Transverse colon (tissue), 3 donors: ENCODE results near the gene NPNT.

Source experiments
- EP300 ChIP-seq: sonication (generic); formaldehyde crosslinking; IDR thresholded peaks from one replicate; pipeline ENCODE4 v1.6.1; 2017; ENCODE audit warnings: antibody characterized with exemption, low read depth
- POLR2A ChIP-seq: fragments of 450-650 bp; IDR thresholded peaks from one replicate; pipeline ENCODE4 v1.6.1; 2016; ENCODE audit warnings: antibody characterized with exemption, mild to moderate bottlenecking, moderate library complexity
- TF ChIP-seq, protein P1 (sequence below), 5 experiments: fragments of 200-600 bp in 3 of 5; fragments of 450-650 bp in 2 of 5; sonication (generic) in 3 of 5; IDR thresholded peaks; 1 replicate in 2 of 5; 2 replicates in 3 of 5; pipeline ENCODE4 v1.5.1; 2016 to 2017; ENCODE audit warnings: antibody characterized with exemption in 5 of 5, inconsistent platforms in 3 of 5, mild to moderate bottlenecking in 2 of 5, moderate library complexity in 1 of 5

DNA sequence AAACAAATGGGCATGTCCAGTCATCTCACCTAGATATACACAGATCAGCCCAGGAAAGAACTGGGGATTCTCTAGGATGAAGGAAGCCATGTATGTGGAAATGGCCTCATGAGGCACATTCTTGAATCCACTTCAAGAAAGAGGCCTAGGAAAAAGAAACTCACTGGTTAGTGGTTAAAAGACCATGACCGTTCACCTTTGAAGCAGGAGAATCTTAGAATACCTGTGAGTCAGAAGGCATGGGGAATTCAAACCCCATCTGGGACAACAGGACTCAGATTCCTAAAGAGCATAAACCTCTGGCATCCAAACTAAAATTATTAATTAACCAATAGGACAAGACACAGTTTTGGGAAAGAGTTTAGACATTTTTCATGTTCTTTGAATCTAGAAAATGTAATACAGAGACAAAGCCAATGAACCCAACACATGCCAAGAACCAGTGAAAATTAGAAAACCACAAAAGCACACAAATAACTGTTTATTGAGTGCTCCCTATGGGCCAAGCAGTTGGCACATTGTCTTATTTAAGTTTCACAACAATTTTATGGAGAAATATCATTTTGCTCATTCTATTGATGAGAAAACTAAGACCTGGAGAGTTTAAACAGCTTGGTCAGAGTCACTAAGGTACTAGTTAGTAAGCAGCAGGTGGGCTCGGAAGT lies 97.5 kb downstream of the NPNT start:
- TF ChIP-seq, protein P1, sequence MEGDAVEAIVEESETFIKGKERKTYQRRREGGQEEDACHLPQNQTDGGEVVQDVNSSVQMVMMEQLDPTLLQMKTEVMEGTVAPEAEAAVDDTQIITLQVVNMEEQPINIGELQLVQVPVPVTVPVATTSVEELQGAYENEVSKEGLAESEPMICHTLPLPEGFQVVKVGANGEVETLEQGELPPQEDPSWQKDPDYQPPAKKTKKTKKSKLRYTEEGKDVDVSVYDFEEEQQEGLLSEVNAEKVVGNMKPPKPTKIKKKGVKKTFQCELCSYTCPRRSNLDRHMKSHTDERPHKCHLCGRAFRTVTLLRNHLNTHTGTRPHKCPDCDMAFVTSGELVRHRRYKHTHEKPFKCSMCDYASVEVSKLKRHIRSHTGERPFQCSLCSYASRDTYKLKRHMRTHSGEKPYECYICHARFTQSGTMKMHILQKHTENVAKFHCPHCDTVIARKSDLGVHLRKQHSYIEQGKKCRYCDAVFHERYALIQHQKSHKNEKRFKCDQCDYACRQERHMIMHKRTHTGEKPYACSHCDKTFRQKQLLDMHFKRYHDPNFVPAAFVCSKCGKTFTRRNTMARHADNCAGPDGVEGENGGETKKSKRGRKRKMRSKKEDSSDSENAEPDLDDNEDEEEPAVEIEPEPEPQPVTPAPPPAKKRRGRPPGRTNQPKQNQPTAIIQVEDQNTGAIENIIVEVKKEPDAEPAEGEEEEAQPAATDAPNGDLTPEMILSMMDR (IDR thresholded peaks at IDR 0.05), result no peak
- TF ChIP-seq POLR2A (no peak), EP300 (no peak)
